GM12878 (cell line): ENCODE measurements around the gene UXS1. TPM values are rescaled to one million over a fixed set of nuclear protein-coding genes. Genes with fewer than 3 reads are reported as not detected.

Experiments used
- ATAC-seq: fragments of 200-7000 bp; cut with Tn5 transposase; 3 replicates; pipeline ENCODE4 v1.9.1; 2020; ENCODE audit warnings: mild to moderate bottlenecking, moderate library complexity
- BruUV-seq: library from RNA; stranded (reverse); fragments of 400-500 nt; replicated peaks from 2 replicates; lab custom pipeline; 2021; lab: Mats Ljungman, UMichigan
- CTCF ChIA-PET: fragments of 300-600 bp; sonication (Branson Sonifier 250); formaldehyde crosslinking; extraction: SDS; loops from one replicate; lab custom pipeline; 2021; ENCODE audit warnings: inconsistent platforms; lab: Yijun Ruan, JAX
- POLR2A ChIA-PET: fragments of 350-600 bp; formaldehyde crosslinking; extraction: SDS; loops from one replicate; lab custom pipeline; 2021; ENCODE audit warnings: inconsistent platforms; lab: Charles Lee
- RAD21 ChIA-PET: fragments of 300-600 bp; sonication (Branson Sonifier 250); formaldehyde crosslinking; loops from one replicate; lab custom pipeline; 2023; ENCODE audit warnings: antibody characterized with exemption; ENCODE audit not compliant: unreplicated experiment; lab: Charles Lee
- SMC1A ChIA-PET: fragments of 300-600 bp; sonication (Branson Sonifier 250); formaldehyde crosslinking; loops from one replicate; lab custom pipeline; 2023; ENCODE audit not compliant: unreplicated experiment, uncharacterized antibody; lab: Charles Lee
- DNase-seq: peaks from one replicate; pipeline ENCODE4 v3.0.0-alpha.2; 2011; ENCODE audit warnings: low read depth, low spot score
- FAIRE-seq: peaks from 3 replicates; lab custom pipeline; 2011; peaks lifted over from hg19 to GRCh38; lab: Jason Lieb, UNC
- H2AFZ ChIP-seq: 2 replicates; pipeline ENCODE4 v1.6.0; 2011; ENCODE audit warnings: low read depth, low read length, control low read depth; ENCODE audit not compliant: control insufficient read depth
- H3K27ac ChIP-seq: 2 replicates; pipeline ENCODE4 v1.5.1; 2011; ENCODE audit warnings: control low read depth; ENCODE audit not compliant: control insufficient read depth, insufficient read depth
- H3K27me3 ChIP-seq, 2 experiments: replicated peaks in 1 of 2; 2 replicates each; pipeline versions ENCODE4 v1.6.0 to v1.6.1; 2011; ENCODE audit warnings: low read length in 1 of 2; ENCODE audit not compliant: control insufficient read depth in 2 of 2, insufficient read depth in 2 of 2
- H3K36me3 ChIP-seq, 2 experiments: 2 replicates each; pipeline ENCODE4 v1.5.1; 2011; ENCODE audit warnings: low read length in 1 of 2; ENCODE audit not compliant: control insufficient read depth in 2 of 2, insufficient read depth in 2 of 2
- H3K4me1 ChIP-seq: 2 replicates; pipeline ENCODE4 v1.6.1; 2011; ENCODE audit warnings: mild to moderate bottlenecking, low read length, moderate library complexity, mixed read lengths; ENCODE audit not compliant: control insufficient read depth, insufficient read depth
- H3K4me2 ChIP-seq: 2 replicates; pipeline ENCODE4 v1.6.0; 2011; ENCODE audit warnings: control low read depth; ENCODE audit not compliant: control insufficient read depth, insufficient read depth
- H3K4me3 ChIP-seq: fragments of 200-600 bp; sonication (generic); 2 replicates; pipeline ENCODE4 v1.5.1; 2016
- H3K79me2 ChIP-seq: 2 replicates; pipeline ENCODE4 v1.6.0; 2011; ENCODE audit warnings: low read length; ENCODE audit not compliant: control insufficient read depth, insufficient read depth
- H3K9ac ChIP-seq: 2 replicates; pipeline ENCODE4 v1.8.0; 2011; ENCODE audit warnings: low read length, control low read depth, mixed read lengths; ENCODE audit not compliant: control insufficient read depth, insufficient read depth
- H3K9me3 ChIP-seq: replicated peaks from 3 replicates; pipeline ENCODE4 v1.5.1; 2011; ENCODE audit warnings: mild to moderate bottlenecking, low read length; ENCODE audit not compliant: control insufficient read depth, insufficient read depth
- H4K20me1 ChIP-seq: 2 replicates; pipeline ENCODE4 v1.6.0; 2011; ENCODE audit not compliant: control insufficient read depth, insufficient read depth
- CBX3 ChIP-seq: fragments of 200-600 bp; sonication (generic); IDR thresholded peaks from 2 replicates; pipeline ENCODE4 v1.6.1; 2016; ENCODE audit warnings: low read depth, borderline replicate concordance
- ETV6 ChIP-seq, 2 experiments: fragments of 450-650 bp in 1 of 2; IDR thresholded peaks in 1 of 2; conservative IDR thresholded peaks in 1 of 2; 2 replicates each; pipeline ENCODE4 v1.6.1; 2014; ENCODE audit warnings: antibody characterized with exemption in 1 of 2, borderline replicate concordance in 1 of 2, low read depth in 1 of 2, mild to moderate bottlenecking in 1 of 2, moderate library complexity in 1 of 2
- KDM1A ChIP-seq: fragments of 200-600 bp; sonication (generic); IDR thresholded peaks from 2 replicates; pipeline ENCODE4 v1.6.1; 2016; ENCODE audit warnings: borderline replicate concordance
- NR2F1 ChIP-seq: fragments of 450-650 bp; conservative IDR thresholded peaks from 2 replicates; pipeline ENCODE4 v1.6.1; 2017; ENCODE audit warnings: mild to moderate bottlenecking
- RB1 ChIP-seq: fragments of 450-650 bp; formaldehyde crosslinking; IDR thresholded peaks from 2 replicates; pipeline ENCODE4 v1.6.1; 2017; ENCODE audit warnings: mild to moderate bottlenecking, borderline replicate concordance
- YBX1 ChIP-seq: fragments of 450-650 bp; IDR thresholded peaks from 2 replicates; pipeline ENCODE4 v1.6.1; 2016; ENCODE audit warnings: antibody characterized with exemption
- WGBS: methylation state at CpG from one replicate; pipeline ENCODE4 v1.1.6; 2016; ENCODE audit warnings: low lambda C conversion rate; ENCODE audit not compliant: insufficient replicate concordance, insufficient coverage; ENCODE audit errors: missing lambda C conversion rate; 5-methylcytosine and 5-hydroxymethylcytosine counted together
- in situ Hi-C: fragments of 300-500 bp; cut with MboI; formaldehyde crosslinking; loops from 9 replicates; pipeline ENCODE4 v1.14.3; 2018; ENCODE audit warnings: mixed read lengths
- intact Hi-C: fragments of 100-400 bp; cut with micrococcal nuclease; formaldehyde crosslinking; loops from one replicate; pipeline ENCODE4 v1.14.2; 2022; ENCODE audit not compliant: unreplicated experiment
- polyA plus RNA-seq, 11 experiments: library from polyadenylated mRNA; depleted of rRNA in 4 of 11; unstranded in 6 of 11; stranded (reverse) in 5 of 11; fragments of >200 nt; fragmentation: Nextera tagmentation in 4 of 11; fragmentation: Illumina TruSeq in 1 of 11; extraction: Ambion mirVana in 4 of 11; extraction: Trizol in 1 of 11; gene quantifications; 1 replicate in 1 of 11; 2 replicates in 10 of 11; pipeline versions ENCODE4 v1.2.1 to v1.2.3, GENCODE V29; 2011 to 2016; ENCODE audit warnings: inconsistent platforms in 2 of 11, missing spikeins in 2 of 11, low read depth in 1 of 11
- total RNA-seq, 4 experiments: library from RNA; depleted of rRNA in 3 of 4; stranded (reverse); fragments of >200 nt in 3 of 4; fragmentation: Illumina TruSeq in 1 of 4; extraction: Trizol in 1 of 4; gene quantifications; 2 replicates each; pipeline versions ENCODE4 v1.2.1 to v1.2.3, GENCODE V29; 2013 to 2021

The UXS1 gene
- total and polyA plus RNA-seq, 10 of the 15 experiments (the other 5 are each of a cell fraction or from before 2014, with no cell fraction given), result 6.0 to 25.4 (median 24.0) TPM

- ChIA-PET CTCF (interaction anchor here (1.1 to 1.3 kb wide), 2 partner anchors 83 to 99 kb away, joined by 3 read pairs; no protein-coding TSS in a partner anchor), RAD21 (interaction anchor here (0.6 kb wide), 1 partner anchor 87 kb away, joined by 3 read pairs; no protein-coding TSS in a partner anchor), POLR2A (interaction anchor here (0.6 kb wide), 1 partner anchor 86 kb away, joined by 3 read pairs; no protein-coding TSS in a partner anchor), SMC1A (no interaction called here)
- 86% methylated on average over 13 of the region's 13 CpGs for WGBS
- Histone ChIP-seq H3K27me3 (no peaks in the 10 kb centered on the region), H3K4me3 (no peak overlapping the region), H3K27ac (no peak overlapping the region), H4K20me1 (no peaks in the 10 kb centered on the region), H3K4me2 (no peak overlapping the region), H3K9ac (no peak overlapping the region), H3K36me3 (peaks cover 3 to 10% of the 10 kb centered on the region in 2 experiments), H3K79me2 (no peaks in the 10 kb centered on the region), H3K4me1 (peaks cover 16% of the 10 kb centered on the region), H2AFZ (no peak overlapping the region), H3K9me3 (no peaks in the 10 kb centered on the region)
- no peak for ATAC-seq
- intact Hi-C loops (loop anchor here (10.0 kb wide), 2 partner anchors 145 to 365 kb away; no protein-coding TSS in a partner anchor), in situ Hi-C loops (loop anchor here (5.0 to 10.0 kb wide), 2 partner anchors 365 to 432 kb away; no protein-coding TSS in a partner anchor)
- BruUV-seq, result no TSS peak
- DNase-seq, result no peak
- FAIRE-seq, result no peak
- no peak for TF ChIP-seq YBX1
These were observed 84.3 kb downstream of the UXS1 start for GRCh38 chr2:106109675-106110424.

DNA sequence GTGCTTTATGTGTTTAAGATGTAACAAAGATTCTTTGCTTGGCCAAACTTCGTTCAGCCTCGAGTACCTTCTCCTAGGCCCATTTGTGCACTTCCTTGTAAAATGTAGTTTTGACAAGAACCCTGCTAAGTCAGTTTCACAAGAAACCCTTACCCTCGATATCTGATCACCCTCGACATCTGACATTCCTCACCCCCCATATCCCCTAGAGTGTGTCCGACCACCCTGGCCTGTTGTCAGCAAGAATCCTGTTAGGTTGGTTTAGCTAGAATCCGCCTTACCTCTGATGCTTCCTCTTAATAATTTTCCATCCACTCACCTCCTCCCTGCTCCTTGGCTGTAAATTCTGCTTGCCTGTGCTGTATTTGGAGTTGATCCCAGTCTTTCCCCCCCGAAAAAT, 85.3 kb downstream of the UXS1 start:
- peaks cover 3 to 15% of the 10 kb centered on the region in 2 experiments for H3K36me3 ChIP-seq
- H3K79me2 ChIP-seq, result no peaks in the 10 kb centered on the region
- no peak overlapping the region for H3K9ac ChIP-seq
- intact Hi-C loops, result loop anchor here (10.0 kb wide), 2 partner anchors 146 to 366 kb away; no protein-coding TSS in a partner anchor
- CTCF ChIA-PET, result interaction anchor here (1.1 to 1.3 kb wide), 2 partner anchors 84 to 100 kb away, joined by 3 read pairs; no protein-coding TSS in a partner anchor
- no peaks in the 10 kb centered on the region for H3K27me3 ChIP-seq
- H4K20me1 ChIP-seq, result no peaks in the 10 kb centered on the region
- TF ChIP-seq NR2F1, result no peak
- no peak for TF ChIP-seq KDM1A
- TF ChIP-seq RB1, result no peak
- no peak for TF ChIP-seq CBX3
- no peak for TF ChIP-seq ETV6 (conservative IDR thresholded peaks at IDR 0.05 in 1 of 2, IDR thresholded peaks at IDR 0.05 in 1 of 2; ENCODE audit: borderline replicate concordance in 1 of 2, low read depth in 1 of 2)
- BruUV-seq, result no TSS peak
- 62% methylated on average over 7 of the region's 7 CpGs for WGBS
- ATAC-seq, result no peak
- H3K4me1 ChIP-seq, result peaks cover 16% of the 10 kb centered on the region
- in situ Hi-C loops, result loop anchor here (5.0 to 10.0 kb wide), 2 partner anchors 366 to 434 kb away; no protein-coding TSS in a partner anchor
- SMC1A ChIA-PET, result interaction anchor here (0.6 to 1.5 kb wide), 3 partner anchors 84 to 474 kb away, joined by 3 to 4 read pairs (median 3); no protein-coding TSS in a partner anchor
- H3K4me2 ChIP-seq, result no peak overlapping the region
- RAD21 ChIA-PET, result no interaction called here
- DNase-seq, result no peak
- no peak overlapping the region for H3K4me3 ChIP-seq
- H2AFZ ChIP-seq, result no peak overlapping the region
- no peak for FAIRE-seq
- no peaks in the 10 kb centered on the region for H3K9me3 ChIP-seq
- no peak overlapping the region for H3K27ac ChIP-seq
- POLR2A ChIA-PET, result no interaction called here
